ENCODE results near the gene ATP11A. TPM values are rescaled to one million over a fixed set of nuclear protein-coding genes. Genes with fewer than 3 reads are reported as not detected.

Gene ATP11A
- total and polyA plus RNA-seq, 9 of the 15 experiments (the other 6 are each of a cell fraction or from before 2014, with no cell fraction given): 0.38 to 34.2 (median 4.2) TPM

DNA sequence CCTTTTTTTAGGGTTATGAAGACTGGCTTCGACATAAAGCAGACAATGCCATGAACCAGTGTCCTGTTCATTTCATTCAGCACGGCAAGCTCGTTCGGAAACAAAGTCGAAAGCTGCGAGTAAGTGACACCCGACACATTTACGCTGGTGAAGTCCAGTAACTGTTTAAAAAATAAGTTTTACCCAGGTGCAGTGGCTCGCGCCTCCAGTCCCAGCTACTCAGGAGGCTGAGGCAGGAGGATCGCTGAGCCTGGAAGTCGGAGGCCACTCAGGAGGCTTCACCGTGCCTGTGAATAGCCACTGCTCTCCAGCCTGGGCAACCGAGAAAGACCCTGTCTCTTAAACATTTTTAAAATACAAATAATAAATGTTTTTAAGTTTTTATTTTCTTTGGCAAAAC, 120.8 kb downstream of the ATP11A start (continued):
- TF ChIP-seq, protein P1, sequence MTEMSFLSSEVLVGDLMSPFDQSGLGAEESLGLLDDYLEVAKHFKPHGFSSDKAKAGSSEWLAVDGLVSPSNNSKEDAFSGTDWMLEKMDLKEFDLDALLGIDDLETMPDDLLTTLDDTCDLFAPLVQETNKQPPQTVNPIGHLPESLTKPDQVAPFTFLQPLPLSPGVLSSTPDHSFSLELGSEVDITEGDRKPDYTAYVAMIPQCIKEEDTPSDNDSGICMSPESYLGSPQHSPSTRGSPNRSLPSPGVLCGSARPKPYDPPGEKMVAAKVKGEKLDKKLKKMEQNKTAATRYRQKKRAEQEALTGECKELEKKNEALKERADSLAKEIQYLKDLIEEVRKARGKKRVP (CRISPR knock-in tag; IDR thresholded peaks at IDR 0.05): no peak

DNA sequence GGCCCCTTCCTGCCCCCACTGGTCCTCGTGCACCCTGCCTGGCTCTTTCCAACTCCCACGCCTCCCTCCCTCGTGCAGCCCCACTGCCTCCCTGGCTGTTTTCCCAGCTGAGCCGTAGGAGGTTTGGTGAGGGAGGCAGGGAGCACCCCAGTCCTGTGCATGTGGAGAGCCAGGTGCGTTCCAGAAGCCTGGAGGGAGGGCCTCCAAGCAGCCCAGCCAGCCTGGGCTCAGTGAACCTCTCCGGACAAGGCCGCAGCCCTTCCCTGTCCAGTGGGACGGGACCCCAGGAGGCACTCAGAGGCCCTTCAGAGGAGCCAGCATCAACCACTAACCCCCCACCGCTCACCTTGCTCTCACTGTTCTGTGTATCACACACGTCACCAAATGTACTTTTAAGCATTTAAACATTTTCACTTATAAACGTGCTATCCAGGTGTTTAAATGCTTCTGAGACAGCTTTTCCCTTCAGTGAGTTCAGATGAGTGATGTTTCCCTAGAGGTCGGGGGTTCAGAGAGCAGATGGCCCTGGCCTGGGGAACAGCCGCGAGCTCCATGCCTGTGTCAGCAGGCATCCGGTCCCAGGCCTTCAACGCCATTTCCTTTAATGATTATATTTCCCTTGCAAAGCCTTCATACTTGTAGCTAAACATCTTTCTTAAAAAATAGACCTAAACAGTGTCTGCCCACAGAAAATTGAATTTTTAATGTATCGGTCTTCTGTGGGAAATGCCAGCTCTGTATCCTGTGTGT, 122.6 kb downstream of the ATP11A start:
- no peak overlapping the region for H3K9ac ChIP-seq (ENCODE audit: insufficient read depth in 1 of 2, low read depth in 2 of 2, low read length in 2 of 2)
- H3K27ac ChIP-seq (ENCODE audit: extremely low read depth, low read depth, low read length): no peak overlapping the region
- H3K36me3 ChIP-seq (ENCODE audit: control insufficient read depth, insufficient read depth, low read length): peaks cover 27% of the 10 kb centered on the region; the same call in 2 of the 3 replicates
- TF ChIP-seq TBP (optimal IDR thresholded peaks at IDR 0.05; ENCODE audit: low read depth, low read length): no peak
- TF ChIP-seq MED1 (CRISPR knock-in tag; IDR thresholded peaks at IDR 0.05; ENCODE audit: borderline replicate concordance): no peak
- no peak for TF ChIP-seq XRCC3 (IDR thresholded peaks at IDR 0.05)
- no peak for TF ChIP-seq ZNF347 (CRISPR knock-in tag; IDR thresholded peaks at IDR 0.05; ENCODE audit: low read depth)
- no peak for TF ChIP-seq RNF2 (IDR thresholded peaks at IDR 0.05)
- no peak for TF ChIP-seq SIX5 (IDR thresholded peaks at IDR 0.05; ENCODE audit: borderline replicate concordance in 1 of 2, insufficient read depth in 1 of 2, low read depth in 1 of 2, low read length in 2 of 2)
- TF ChIP-seq, protein P2, sequence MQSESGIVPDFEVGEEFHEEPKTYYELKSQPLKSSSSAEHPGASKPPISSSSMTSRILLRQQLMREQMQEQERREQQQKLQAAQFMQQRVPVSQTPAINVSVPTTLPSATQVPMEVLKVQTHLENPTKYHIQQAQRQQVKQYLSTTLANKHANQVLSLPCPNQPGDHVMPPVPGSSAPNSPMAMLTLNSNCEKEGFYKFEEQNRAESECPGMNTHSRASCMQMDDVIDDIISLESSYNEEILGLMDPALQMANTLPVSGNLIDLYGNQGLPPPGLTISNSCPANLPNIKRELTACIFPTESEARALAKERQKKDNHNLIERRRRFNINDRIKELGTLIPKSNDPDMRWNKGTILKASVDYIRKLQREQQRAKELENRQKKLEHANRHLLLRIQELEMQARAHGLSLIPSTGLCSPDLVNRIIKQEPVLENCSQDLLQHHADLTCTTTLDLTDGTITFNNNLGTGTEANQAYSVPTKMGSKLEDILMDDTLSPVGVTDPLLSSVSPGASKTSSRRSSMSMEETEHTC (IDR thresholded peaks at IDR 0.05): no peak
- no peak for TF ChIP-seq MIER1 (IDR thresholded peaks at IDR 0.05; ENCODE audit: low read depth)
- no peak for TF ChIP-seq ZNF165 (CRISPR knock-in tag; IDR thresholded peaks at IDR 0.05; ENCODE audit: borderline replicate concordance)
- H2AFZ ChIP-seq (ENCODE audit: low read depth, low read length): no peak overlapping the region
- BruUV-seq (replicated peaks): no TSS peak
- ChIA-PET POLR2A (no interaction called here), CTCF (ENCODE audit: low intra/inter-chr PET ratio) (no interaction called here)
- in situ Hi-C loops (cut with MboI) (no loop called here), intact Hi-C loops (cut with micrococcal nuclease) (no loop called here)
- no peak overlapping the region for H3K4me2 ChIP-seq (ENCODE audit: insufficient read depth, low read length)
- no peak for FAIRE-seq
- no peaks in the 10 kb centered on the region for H4K20me1 ChIP-seq (replicated peaks; ENCODE audit: control insufficient read depth, insufficient read depth, low read length)
- 0 out of 2 replicates have a peak, but pooled peaks cover 2% of the 10 kb centered on the region for H3K9me3 ChIP-seq (replicated peaks; ENCODE audit: control insufficient read depth, insufficient read depth, low read depth, low read length)
- H3K79me2 ChIP-seq (ENCODE audit: control insufficient read depth, insufficient read depth, low read length): no peaks in the 10 kb centered on the region
- H3K4me1 ChIP-seq (replicated peaks in 1 of 2; ENCODE audit: control insufficient read depth in 2 of 2, insufficient read depth in 2 of 2, low read length in 2 of 2): no peaks in the 10 kb centered on the region
- H3K4me3 ChIP-seq: no peak overlapping the region
- H3K27me3 ChIP-seq (ENCODE audit: control insufficient read depth in 2 of 2, insufficient read depth in 2 of 2, low read length in 2 of 2): no peaks in the 10 kb centered on the region
- no peak for DNase-seq (ENCODE audit: extremely low read depth in 1 of 4, low spot score in 3 of 4)
- 92% methylated on average over 11 of the region's 17 CpGs for WGBS (ENCODE audit: insufficient coverage, low coverage, missing lambda C conversion rate)
- ATAC-seq: no peak
- H3K9me1 ChIP-seq (ENCODE audit: control insufficient read depth, insufficient read depth, low read length): no peaks in the 10 kb centered on the region
